GM20000 (cell line): ENCODE data around the gene PITPNC1.
"Not testable (repeated sequence)": the region's sequence is repeated elsewhere in the genome, so short reads cannot be mapped to it uniquely, and the experiment has no call there.

Experiments
- DNase-seq: peaks from one replicate; pipeline ENCODE4 v3.0.0; 2012; ENCODE audit warnings: low spot score
- TF ChIP-seq, protein P1 (sequence below): IDR thresholded peaks from 2 replicates; pipeline ENCODE4 v1.5.1; 2012; ENCODE audit warnings: mild to moderate bottlenecking, control low read depth; ENCODE audit errors: extremely low read depth, missing control alignments

PITPNC1 gene

GRCh38 chr17:67514998-67515397 lies 137.9 kb downstream of the PITPNC1 start:
- DNase-seq: peak; percentile 55
- TF ChIP-seq, protein P1, sequence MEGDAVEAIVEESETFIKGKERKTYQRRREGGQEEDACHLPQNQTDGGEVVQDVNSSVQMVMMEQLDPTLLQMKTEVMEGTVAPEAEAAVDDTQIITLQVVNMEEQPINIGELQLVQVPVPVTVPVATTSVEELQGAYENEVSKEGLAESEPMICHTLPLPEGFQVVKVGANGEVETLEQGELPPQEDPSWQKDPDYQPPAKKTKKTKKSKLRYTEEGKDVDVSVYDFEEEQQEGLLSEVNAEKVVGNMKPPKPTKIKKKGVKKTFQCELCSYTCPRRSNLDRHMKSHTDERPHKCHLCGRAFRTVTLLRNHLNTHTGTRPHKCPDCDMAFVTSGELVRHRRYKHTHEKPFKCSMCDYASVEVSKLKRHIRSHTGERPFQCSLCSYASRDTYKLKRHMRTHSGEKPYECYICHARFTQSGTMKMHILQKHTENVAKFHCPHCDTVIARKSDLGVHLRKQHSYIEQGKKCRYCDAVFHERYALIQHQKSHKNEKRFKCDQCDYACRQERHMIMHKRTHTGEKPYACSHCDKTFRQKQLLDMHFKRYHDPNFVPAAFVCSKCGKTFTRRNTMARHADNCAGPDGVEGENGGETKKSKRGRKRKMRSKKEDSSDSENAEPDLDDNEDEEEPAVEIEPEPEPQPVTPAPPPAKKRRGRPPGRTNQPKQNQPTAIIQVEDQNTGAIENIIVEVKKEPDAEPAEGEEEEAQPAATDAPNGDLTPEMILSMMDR: no peak

DNA sequence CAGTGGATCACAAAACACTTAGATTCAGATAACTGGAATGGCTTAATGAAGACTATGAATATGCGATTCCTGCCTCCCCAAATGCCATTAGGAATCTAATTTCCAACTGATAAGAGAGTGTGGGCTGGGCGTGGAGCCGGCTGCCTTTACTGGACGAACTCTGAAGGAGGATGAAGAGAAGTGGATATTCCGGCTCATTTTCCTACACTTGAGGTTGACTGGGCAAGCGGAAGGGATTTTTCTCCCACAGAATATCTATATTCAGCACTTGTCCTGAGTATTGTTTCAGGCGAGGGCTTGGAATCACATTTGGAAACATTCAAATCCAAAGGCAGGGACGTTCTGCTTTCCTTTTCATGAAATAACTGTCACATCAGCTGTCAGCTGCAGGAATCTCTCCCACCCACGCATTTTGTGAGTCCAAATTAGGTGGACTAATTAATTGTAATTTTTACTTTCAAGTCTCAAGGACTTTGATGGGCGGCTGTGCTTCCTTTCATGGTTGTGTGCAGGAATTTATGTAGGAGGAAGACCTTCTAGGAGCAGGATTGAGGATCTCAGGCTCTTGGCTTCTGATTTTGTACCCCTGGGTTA lies 138.5 kb downstream of the PITPNC1 start:
- TF ChIP-seq, protein P1: no peak
- no peak for DNase-seq

- DNase-seq: not testable (repeated sequence)
These were observed 139.5 kb downstream of the PITPNC1 start for GRCh38 chr17:67516571-67516970.

DNA sequence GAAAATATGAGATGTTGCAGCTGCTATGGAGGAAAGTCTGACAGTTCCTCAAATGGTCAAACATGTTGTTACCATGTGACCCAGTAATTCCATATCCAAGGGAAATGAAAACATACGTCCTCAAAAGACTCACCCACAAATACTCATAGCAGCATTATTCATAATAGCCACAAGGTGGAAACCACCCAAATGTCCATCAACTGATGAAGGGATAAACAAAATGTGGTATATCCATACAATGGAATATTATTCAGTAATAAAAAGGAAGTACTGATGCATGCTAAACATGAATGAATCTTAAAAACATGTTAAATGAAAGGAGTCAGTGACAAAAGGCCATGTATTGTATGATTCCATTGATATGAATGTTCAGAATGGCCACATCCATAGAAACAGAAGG lies 140.2 kb downstream of the PITPNC1 start:
- TF ChIP-seq, protein P1: no peak
- DNase-seq: no peak

GRCh38 chr17:67518876-67519275 lies 141.8 kb downstream of the PITPNC1 start:
- DNase-seq: no peak
- TF ChIP-seq, protein P1: no peak

GRCh38 chr17:67519801-67520251 lies 142.7 kb downstream of the PITPNC1 start:
- DNase-seq: no peak
- TF ChIP-seq, protein P1: no peak

DNA sequence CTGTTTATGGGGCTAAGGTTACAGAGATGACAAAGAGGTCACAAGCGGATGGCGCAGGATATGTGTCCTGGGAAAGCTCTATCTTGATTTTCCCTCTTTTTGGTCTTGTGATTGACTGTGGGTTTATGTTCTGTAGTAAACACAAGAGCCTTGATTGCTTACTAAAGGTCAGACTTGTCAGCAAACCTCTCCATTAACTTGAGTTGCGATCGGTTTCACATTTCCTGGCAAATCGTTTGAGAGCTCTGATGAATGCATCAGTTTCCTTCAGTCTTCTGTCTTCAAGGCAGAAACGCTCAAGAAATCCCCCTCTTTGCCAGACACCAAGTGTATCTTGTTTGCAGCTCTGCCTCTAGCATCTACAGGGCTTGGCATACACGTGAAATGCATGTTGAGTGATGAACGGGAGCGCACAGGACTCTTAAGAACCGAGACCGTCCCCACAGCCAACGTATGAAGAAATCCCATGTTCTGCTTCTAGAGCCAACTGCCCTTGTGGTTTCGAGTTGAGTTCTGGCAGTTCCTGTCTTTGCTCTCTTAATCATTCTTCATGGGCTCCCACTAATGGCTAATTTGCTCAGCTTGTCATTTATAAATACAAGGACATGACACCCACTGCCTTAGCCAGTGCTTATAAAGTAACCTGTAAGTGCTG lies 143.3 kb downstream of the PITPNC1 start:
- TF ChIP-seq, protein P1: no peak
- DNase-seq: no peak
